Parathyroid adenoma (tissue), 2 donors: Measurements from ENCODE around the gene MORC4.

Experiments used
- H2AFZ ChIP-seq: fragments of 300-600 bp; sonication (generic); one replicate; pipeline ENCODE4 v1.7.0; 2017; ENCODE audit warnings: antibody characterized with exemption, mild to moderate bottlenecking
- H3K27ac ChIP-seq: fragments of 300-600 bp; sonication (generic); one replicate; pipeline ENCODE4 v1.7.0; 2017
- H3K27me3 ChIP-seq: fragments of 300-600 bp; sonication (generic); one replicate; pipeline ENCODE4 v1.7.0; 2017; ENCODE audit warnings: low read length; ENCODE audit not compliant: control insufficient read depth, insufficient read depth
- H3K36me3 ChIP-seq: fragments of 300-600 bp; sonication (generic); one replicate; pipeline ENCODE4 v1.7.0; 2017; ENCODE audit warnings: low read length; ENCODE audit not compliant: control insufficient read depth, insufficient read depth
- H3K4me1 ChIP-seq: fragments of 300-600 bp; sonication (generic); one replicate; pipeline ENCODE4 v1.7.0; 2017; ENCODE audit warnings: control low read depth
- H3K4me2 ChIP-seq: fragments of 300-600 bp; sonication (generic); one replicate; pipeline ENCODE4 v1.7.0; 2017; ENCODE audit warnings: low read length
- H3K4me3 ChIP-seq: fragments of 300-600 bp; sonication (generic); one replicate; pipeline ENCODE4 v1.7.0; 2017; ENCODE audit warnings: low read depth, low read length
- H3K79me2 ChIP-seq: fragments of 300-600 bp; sonication (generic); one replicate; pipeline ENCODE4 v1.7.0; 2017; ENCODE audit warnings: control low read depth
- H3K9ac ChIP-seq: fragments of 300-600 bp; sonication (generic); one replicate; pipeline ENCODE4 v1.7.0; 2017; ENCODE audit warnings: mild to moderate bottlenecking
- H3K9me3 ChIP-seq: fragments of 300-600 bp; sonication (generic); one replicate; pipeline ENCODE4 v1.7.0; 2017; ENCODE audit warnings: low read length; ENCODE audit not compliant: control insufficient read depth
- TF ChIP-seq, protein P1 (sequence below): fragments of 300-600 bp; sonication (generic); IDR thresholded peaks from one replicate; pipeline ENCODE4 v1.7.0; 2017; ENCODE audit warnings: antibody characterized with exemption, mild to moderate bottlenecking
- donor health status: primary hyperparathyroidism.

The MORC4 gene

GRCh38 chrX:106903291-106903824 is 96.7 kb downstream of the MORC4 start, which contains the start of gene RIPPLY1:
Gene RIPPLY1 (minus strand): TSS chrX:106903341. CDS start chrX:106903287, 54 bp downstream.
- Histone ChIP-seq H2AFZ (no peak within 1 kb of the TSS), H3K4me2 (no peak within 1 kb of the TSS), H3K9ac (no peak within 1 kb of the TSS), H3K36me3 (no peaks in the 10 kb centered on the region), H3K27ac (no peak within 1 kb of the TSS), H3K79me2 (no peaks in the 10 kb centered on the region), H3K9me3 (no peaks in the 10 kb centered on the region), H3K27me3 (no peaks in the 10 kb centered on the region), H3K4me1 (no peaks in the 10 kb centered on the region), H3K4me3 (no peak within 1 kb of the TSS)
- TF ChIP-seq, protein P1, sequence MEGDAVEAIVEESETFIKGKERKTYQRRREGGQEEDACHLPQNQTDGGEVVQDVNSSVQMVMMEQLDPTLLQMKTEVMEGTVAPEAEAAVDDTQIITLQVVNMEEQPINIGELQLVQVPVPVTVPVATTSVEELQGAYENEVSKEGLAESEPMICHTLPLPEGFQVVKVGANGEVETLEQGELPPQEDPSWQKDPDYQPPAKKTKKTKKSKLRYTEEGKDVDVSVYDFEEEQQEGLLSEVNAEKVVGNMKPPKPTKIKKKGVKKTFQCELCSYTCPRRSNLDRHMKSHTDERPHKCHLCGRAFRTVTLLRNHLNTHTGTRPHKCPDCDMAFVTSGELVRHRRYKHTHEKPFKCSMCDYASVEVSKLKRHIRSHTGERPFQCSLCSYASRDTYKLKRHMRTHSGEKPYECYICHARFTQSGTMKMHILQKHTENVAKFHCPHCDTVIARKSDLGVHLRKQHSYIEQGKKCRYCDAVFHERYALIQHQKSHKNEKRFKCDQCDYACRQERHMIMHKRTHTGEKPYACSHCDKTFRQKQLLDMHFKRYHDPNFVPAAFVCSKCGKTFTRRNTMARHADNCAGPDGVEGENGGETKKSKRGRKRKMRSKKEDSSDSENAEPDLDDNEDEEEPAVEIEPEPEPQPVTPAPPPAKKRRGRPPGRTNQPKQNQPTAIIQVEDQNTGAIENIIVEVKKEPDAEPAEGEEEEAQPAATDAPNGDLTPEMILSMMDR, result no peak

DNA sequence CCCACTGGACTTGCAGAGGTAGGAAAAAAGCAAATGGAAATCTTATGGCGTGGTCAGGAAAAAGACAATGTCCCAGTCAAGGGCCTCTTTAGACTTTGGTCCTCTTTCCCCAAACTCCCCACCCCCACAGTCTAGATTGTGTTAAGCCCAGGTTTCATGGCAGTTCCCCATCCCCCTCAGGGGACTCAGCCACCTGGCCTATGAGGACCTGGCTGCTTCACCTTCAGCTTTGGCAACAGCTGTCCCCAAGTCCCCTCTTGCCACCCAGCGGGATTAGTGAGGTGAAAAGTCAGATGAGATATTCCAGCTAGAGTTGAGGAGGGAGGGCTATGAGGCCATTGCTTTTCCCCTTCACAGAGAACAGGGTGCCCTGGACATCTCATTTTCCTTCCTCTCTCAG is 97.3 kb downstream of the MORC4 start:
- Histone ChIP-seq H2AFZ (no peak overlapping the region), H3K36me3 (no peaks in the 10 kb centered on the region), H3K4me2 (no peak overlapping the region), H3K27me3 (no peaks in the 10 kb centered on the region), H3K27ac (no peak overlapping the region), H3K9ac (no peak overlapping the region), H3K4me1 (no peaks in the 10 kb centered on the region), H3K79me2 (no peaks in the 10 kb centered on the region), H3K4me3 (no peak overlapping the region), H3K9me3 (no peaks in the 10 kb centered on the region)
- TF ChIP-seq, protein P1, result no peak

DNA sequence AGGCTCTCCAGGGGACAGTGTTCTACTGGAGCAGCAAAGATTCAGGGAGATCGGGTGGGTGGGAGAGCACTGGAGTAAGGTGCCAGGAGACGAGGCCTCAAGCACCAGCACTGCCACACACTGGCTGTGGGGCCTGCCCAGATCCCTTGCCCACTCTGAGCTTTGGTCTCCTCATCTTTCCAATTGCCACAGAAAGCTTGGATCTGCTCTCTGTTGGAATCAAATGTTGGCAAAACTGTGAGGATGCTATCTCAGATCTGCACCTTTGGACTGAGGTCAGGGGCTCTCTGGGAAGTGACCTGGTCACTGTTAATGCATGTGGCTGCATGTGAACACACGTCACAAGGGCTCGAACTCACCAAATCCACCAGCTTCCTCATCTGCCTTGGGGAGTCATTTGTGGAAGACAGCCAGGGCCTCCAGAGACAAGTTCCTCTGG is 98.2 kb downstream of the MORC4 start:
- H3K9me3 ChIP-seq, result no peaks in the 10 kb centered on the region
- no peak overlapping the region for H2AFZ ChIP-seq
- no peak overlapping the region for H3K4me2 ChIP-seq
- no peak overlapping the region for H3K9ac ChIP-seq
- no peaks in the 10 kb centered on the region for H3K27me3 ChIP-seq
- H3K36me3 ChIP-seq, result no peaks in the 10 kb centered on the region
- H3K4me1 ChIP-seq, result no peaks in the 10 kb centered on the region
- TF ChIP-seq, protein P1, result no peak
- no peaks in the 10 kb centered on the region for H3K79me2 ChIP-seq
- no peak overlapping the region for H3K27ac ChIP-seq
- H3K4me3 ChIP-seq, result no peak overlapping the region

- TF ChIP-seq, protein P1, result no peak
- Histone ChIP-seq H3K36me3 (no peaks in the 10 kb centered on the region), H3K9ac (no peak overlapping the region), H3K4me2 (no peak overlapping the region), H3K9me3 (no peaks in the 10 kb centered on the region), H2AFZ (no peak overlapping the region), H3K4me1 (no peaks in the 10 kb centered on the region), H3K4me3 (no peak overlapping the region), H3K27me3 (no peaks in the 10 kb centered on the region), H3K27ac (no peak overlapping the region), H3K79me2 (no peaks in the 10 kb centered on the region)
These were observed 98.7 kb downstream of the MORC4 start for GRCh38 chrX:106901341-106901740.

DNA sequence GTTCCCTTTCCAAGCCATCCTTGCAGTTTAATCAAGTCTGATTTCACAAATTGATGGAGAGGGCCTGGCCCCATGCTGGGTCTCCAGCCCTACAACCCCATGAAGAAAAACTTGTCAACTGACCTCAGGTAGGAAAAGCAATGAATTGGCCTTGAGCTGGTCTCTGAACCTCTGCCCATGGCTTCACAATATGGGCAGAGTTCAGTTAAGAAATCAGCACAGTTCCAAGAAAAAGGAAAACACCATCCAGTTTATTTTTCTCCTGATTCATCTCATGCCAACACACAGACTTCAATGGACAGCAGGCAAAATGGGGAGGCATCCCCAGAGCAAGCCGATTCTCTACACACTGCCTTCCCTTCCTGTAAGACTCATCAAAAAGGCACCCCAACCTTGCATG is 100.2 kb downstream of the MORC4 start:
- Histone ChIP-seq H3K79me2 (no peaks in the 10 kb centered on the region), H3K4me2 (no peak overlapping the region), H3K4me1 (no peaks in the 10 kb centered on the region), H3K36me3 (no peaks in the 10 kb centered on the region), H3K27ac (no peak overlapping the region), H3K4me3 (no peak overlapping the region), H3K27me3 (no peaks in the 10 kb centered on the region), H2AFZ (no peak overlapping the region), H3K9ac (no peak overlapping the region), H3K9me3 (no peaks in the 10 kb centered on the region)
- TF ChIP-seq, protein P1, result no peak
